Stimulated activated CD4-positive, alpha-beta T cell treated with anti-CD3 and anti-CD28 coated beads, Interleukin-4, amount 100 ng/mL, for 1 hour (primary cell): ENCODE measurements around the gene CSTF3.
"Not testable (repeated sequence)": the region's sequence is repeated elsewhere in the genome, so short reads cannot be mapped to it uniquely, and the experiment has no call there.

Experiments
- DNase-seq: peaks from one replicate; pipeline ENCODE4 v3.0.0-alpha.2; 2020

The CSTF3 gene

GRCh38 chr11:33160136-33160535 is 1.1 kb downstream of the CSTF3 start:
- DNase-seq: no peak

- not testable (repeated sequence) for DNase-seq
These were observed 1.9 kb downstream of the CSTF3 start for GRCh38 chr11:33159378-33159867.

GRCh38 chr11:33158596-33159275 is 2.5 kb downstream of the CSTF3 start:
- DNase-seq: no peak

DNA sequence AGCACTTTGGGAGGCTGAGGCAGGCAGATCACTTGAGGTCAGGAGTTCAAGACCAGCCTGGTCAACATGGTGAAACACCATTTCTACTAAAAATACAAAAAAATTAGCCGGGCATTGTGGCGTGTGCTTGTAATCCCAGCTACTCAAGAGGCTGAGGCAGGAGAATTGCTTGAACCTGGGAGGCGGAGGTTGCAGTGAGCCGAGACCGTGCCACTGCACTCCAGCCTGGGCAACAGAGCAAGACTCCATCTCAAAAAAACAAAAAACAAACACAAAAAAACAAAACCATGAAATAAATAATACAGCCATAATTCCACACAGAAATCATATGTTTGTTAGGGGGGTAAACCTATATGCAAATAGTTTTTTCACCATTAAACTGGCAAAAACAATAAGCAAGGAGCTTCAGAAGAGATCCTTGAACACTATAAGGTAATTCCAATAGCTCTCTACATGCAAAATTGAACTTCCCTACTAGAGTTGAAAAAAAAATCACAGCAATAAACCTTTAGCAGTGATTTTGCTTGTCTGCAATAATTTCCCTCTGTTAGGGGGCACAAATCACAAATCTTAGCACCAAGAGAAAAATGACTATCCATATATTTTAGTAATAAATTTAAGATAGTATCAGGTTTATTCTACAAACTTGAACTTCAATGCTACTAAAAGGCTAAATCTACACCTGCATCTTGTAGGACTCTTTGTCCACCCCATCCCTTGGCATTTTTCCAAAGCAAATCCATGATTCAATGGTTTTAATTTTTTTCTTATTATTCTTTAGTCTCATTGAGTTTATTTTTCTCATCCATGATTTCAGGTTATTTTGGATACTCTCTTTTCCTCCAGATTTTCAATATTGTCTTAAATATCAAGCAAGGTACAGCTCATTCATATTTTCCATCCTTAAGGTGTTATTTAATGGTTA is 3.9 kb downstream of the CSTF3 start:
- no peak for DNase-seq

DNA sequence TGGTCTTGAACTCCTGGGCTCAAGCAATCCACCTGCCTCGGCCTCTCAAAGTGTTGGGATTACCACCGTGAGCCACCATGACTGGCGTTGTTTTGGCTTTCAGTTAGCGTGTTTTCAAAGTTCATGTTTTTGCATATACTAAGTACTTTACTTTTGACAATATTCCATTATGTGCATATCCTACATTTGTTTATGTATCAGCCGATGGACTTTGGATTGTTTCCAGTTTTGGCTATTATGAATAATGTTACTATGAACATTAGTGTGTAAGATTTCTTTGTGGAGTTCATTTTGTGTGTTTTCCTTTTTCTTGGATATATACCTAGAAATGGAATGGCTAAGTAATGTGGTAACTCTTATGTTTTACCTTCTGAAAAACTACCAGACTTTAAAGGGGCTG is 9.9 kb downstream of the CSTF3 start:
- DNase-seq: no peak

DNA sequence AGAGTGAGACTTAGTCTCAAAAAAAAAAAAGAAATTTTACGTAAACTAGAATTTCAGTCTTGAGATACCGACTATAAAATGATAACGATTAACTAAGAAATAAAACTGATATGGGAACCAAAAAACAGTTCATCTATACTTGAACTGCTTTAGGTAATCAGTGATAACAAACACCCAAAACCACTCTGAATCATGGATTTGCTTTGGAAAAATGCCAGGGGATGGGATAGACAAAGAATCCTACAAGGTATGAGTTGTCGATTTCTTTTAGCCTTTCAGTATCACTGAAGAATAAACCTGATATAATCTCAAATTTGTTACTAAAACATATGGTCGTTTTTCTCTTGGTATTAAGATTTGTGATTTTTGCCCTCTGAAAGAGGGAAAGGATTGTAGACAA is 13.7 kb downstream of the CSTF3 start:
- no peak for DNase-seq

- DNase-seq: no peak
These were observed 25.4 kb downstream of the CSTF3 start for GRCh38 chr11:33135768-33136443.

- no peak for DNase-seq
These were observed 26.1 kb downstream of the CSTF3 start for GRCh38 chr11:33135216-33135615.

- no peak for DNase-seq
These were observed 27.0 kb downstream of the CSTF3 start for GRCh38 chr11:33134276-33134675.

- DNase-seq: no peak
These were observed 27.5 kb downstream of the CSTF3 start for GRCh38 chr11:33133761-33134160.

DNA sequence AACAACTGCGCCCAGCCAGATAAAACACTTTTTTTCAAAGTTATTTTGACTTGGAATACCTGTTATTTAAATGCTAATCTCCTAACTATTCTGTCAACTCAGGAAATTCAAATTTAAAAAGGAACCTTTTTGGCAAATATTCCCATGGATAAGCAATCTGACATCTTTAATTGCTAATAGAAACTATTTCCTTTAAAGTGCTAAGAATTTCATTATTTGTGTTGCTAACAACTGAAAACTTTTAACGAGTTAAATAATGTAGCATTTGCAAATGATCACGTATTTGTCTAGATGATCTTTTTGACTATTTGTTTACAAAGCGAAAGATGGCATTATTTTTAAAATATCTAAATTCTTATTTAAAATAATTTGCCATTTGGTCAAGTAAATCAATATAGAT is 28.8 kb downstream of the CSTF3 start:
- no peak for DNase-seq

DNA sequence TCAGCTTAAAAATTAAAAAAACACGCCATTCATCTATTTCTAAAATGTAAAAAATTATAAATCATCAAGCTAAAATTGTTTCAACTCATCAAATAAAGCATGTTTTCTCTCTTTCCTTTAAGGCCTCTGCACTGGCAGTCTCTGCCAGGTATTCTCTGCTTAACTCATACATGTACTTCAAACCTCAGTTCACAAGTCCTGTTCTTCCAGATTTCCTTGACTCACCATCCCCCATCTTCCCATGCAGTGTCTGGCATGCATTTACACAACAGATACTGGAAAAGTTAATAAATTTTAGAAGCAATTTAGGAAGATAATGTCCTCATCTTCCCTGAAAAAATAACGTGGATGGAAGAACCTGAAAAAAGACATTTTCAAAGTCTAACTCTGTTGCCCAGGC is 32.5 kb downstream of the CSTF3 start:
- DNase-seq: no peak

GRCh38 chr11:33125611-33126010 is 35.7 kb downstream of the CSTF3 start:
- no peak for DNase-seq

- no peak for DNase-seq
These were observed 36.3 kb downstream of the CSTF3 start for GRCh38 chr11:33125025-33125424.

DNA sequence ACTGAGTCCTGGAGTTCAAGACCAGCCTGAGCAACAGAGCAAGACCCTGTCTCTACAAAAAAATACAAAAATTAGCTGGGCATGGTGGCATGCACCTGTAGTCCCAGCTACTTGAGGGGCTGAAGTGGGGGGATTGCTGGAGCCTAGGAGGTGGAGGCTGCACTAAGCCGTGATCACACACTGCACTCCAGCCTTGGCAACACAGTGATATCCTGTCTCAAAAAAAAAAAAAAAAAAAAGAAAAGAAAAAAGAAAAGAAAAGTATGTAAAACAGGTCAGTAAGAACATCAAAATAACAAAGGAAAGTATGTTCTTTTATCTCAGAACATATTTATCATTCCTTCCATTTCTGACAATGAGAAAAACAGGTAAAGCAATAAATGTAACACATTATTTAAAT is 38.6 kb downstream of the CSTF3 start:
- DNase-seq: not testable (repeated sequence)

DNA sequence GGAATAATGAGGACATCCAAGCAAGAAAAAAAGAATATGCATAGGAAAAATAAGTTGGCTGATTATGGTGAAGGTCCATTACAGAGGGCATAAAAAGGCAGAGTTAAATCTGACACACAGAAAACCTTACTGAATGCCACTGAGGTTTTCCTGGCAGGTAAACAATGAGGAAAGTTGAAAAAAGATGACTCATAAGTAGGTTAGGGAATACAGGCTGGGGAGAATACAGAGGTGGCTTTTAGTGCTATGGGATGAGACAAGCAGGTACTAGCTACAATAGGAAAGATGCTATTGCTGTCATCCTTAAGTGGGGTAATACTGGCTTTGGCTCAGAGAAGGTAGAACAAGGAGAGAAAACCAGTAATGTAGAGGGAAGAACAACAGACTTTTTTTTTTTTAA is 44.7 kb downstream of the CSTF3 start:
- no peak for DNase-seq

- DNase-seq: no peak
These were observed 51.2 kb downstream of the CSTF3 start for GRCh38 chr11:33110083-33110482.

- no peak for DNase-seq
These were observed 51.9 kb downstream of the CSTF3 start for GRCh38 chr11:33109294-33109895.

GRCh38 chr11:33103836-33104235 is 57.4 kb downstream of the CSTF3 start:
- DNase-seq: no peak

DNA sequence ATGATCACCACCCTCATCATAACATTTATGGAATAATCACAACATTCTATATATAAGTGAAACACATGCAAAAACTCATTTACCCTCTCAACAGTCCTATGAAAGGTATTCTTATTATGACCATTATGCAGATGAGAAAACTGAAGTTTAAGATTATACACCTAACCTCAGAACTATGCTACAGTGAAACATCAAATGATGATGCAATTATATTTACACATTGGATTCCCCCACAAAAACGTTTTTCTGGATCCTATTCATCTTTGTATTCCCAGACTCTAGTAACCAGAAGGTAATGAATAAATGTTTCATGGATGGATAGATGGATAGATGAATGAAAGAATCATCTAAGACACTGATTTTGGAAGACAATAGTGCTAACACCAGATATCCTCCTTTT is 67.1 kb downstream of the CSTF3 start:
- DNase-seq: no peak

- no peak for DNase-seq
These were observed 71.5 kb downstream of the CSTF3 start for GRCh38 chr11:33089776-33090175.

DNA sequence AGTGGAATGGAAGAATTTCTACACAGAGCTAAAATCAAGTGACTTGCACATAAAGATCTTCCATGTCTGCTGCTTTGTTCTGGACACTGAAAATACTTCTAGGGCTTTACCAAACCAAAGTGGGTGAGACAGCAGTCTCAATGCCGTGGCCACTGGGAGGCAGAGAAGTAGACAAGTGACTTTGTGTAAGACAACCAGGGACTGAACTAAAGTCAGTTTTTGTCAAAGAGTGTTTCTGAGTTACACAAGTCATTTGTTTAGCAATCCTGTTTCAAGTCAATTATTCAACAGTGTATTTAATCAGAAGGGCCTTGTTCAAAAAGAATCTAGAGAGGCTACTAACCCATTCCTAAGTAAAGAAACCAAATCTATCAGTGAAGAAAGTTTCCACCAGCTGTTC is 75.3 kb downstream of the CSTF3 start:
- DNase-seq: no peak

DNA sequence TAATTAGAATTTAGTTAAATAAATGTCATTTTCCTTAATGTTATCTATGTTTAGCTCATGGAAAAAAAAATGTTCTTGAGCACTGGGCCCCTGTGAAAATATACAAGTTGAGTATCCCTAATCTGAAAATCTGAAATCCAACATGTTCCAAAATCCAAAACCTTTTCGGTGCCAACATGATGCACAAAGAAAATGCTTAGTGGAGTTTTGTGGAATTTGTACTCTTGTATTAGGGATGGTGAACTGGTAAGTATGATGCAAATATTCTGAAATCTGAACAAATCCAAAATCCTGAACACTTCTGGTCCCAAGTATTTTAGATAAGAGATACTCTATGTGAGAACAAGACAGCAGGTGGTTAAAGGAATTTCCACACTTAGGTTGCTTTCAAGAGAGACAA is 77.4 kb downstream of the CSTF3 start:
- no peak for DNase-seq
